A549 (cell line): ENCODE measurements around the gene DVL1.

ENCODE experiments used
- CHD2 ChIP-seq: fragments of 150-350 bp; IDR thresholded peaks from 2 replicates; pipeline ENCODE4 v1.6.1; 2014; ENCODE audit warnings: low read length; ENCODE audit not compliant: partially characterized antibody
- CHD4 ChIP-seq: fragments of 200-600 bp; sonication (generic); IDR thresholded peaks from 2 replicates; pipeline ENCODE4 v1.6.1; 2016; ENCODE audit warnings: antibody characterized with exemption, mild to moderate bottlenecking, borderline replicate concordance
- EHMT2 ChIP-seq: fragments of 200-600 bp; sonication (generic); IDR thresholded peaks from 2 replicates; pipeline ENCODE4 v1.6.1; 2016; ENCODE audit warnings: antibody characterized with exemption, low read depth, mild to moderate bottlenecking, moderate library complexity
- KDM1A ChIP-seq: fragments of 200-600 bp; sonication (generic); IDR thresholded peaks from 2 replicates; pipeline ENCODE4 v1.6.1; 2016; ENCODE audit warnings: low read depth, mild to moderate bottlenecking
- MAFK ChIP-seq: fragments of 450-650 bp; IDR thresholded peaks from 2 replicates; pipeline ENCODE4 v1.6.1; 2014; ENCODE audit not compliant: partially characterized antibody
- NPAS2 ChIP-seq: fragments of 250-450 bp; sonication (Bioruptor Pico); IDR thresholded peaks from 2 replicates; pipeline ENCODE4 v1.8.0; 2022; ENCODE audit warnings: mild to moderate bottlenecking, moderate library complexity, borderline replicate concordance
- POLR2A ChIP-seq: IDR thresholded peaks from 2 replicates; pipeline ENCODE4 v1.6.1; 2012; ENCODE audit warnings: mild to moderate bottlenecking, low read length
- RAD21 ChIP-seq, 2 experiments: fragments of >200 bp in 1 of 2; sonication (Bioruptor Twin) in 1 of 2; formaldehyde crosslinking in 1 of 2; IDR thresholded peaks in 1 of 2; conservative IDR thresholded peaks in 1 of 2; 2 replicates in 1 of 2; 3 replicates in 1 of 2; pipeline ENCODE4 v1.6.1; 2012 to 2018; ENCODE audit warnings: inconsistent platforms in 1 of 2
- REST ChIP-seq: fragments of 200-600 bp; sonication (generic); IDR thresholded peaks from 2 replicates; pipeline ENCODE4 v1.6.1; 2016; ENCODE audit warnings: antibody characterized with exemption, mild to moderate bottlenecking, moderate library complexity
- USF2 ChIP-seq: fragments of 450-650 bp; IDR thresholded peaks from 2 replicates; pipeline ENCODE4 v1.6.1; 2014; ENCODE audit warnings: antibody characterized with exemption
- TF ChIP-seq, protein P1 (sequence below): fragments of >200 bp; sonication (Bioruptor Twin); formaldehyde crosslinking; IDR thresholded peaks from 3 replicates; pipeline ENCODE4 v1.5.1; 2016
- TF ChIP-seq, protein P2 (sequence below): IDR thresholded peaks from 2 replicates; pipeline ENCODE4 v1.6.1; 2012

GRCh38 chr1:1341549-1342021 is 7.6 kb downstream of the DVL1 start:
- TF ChIP-seq, protein P1, sequence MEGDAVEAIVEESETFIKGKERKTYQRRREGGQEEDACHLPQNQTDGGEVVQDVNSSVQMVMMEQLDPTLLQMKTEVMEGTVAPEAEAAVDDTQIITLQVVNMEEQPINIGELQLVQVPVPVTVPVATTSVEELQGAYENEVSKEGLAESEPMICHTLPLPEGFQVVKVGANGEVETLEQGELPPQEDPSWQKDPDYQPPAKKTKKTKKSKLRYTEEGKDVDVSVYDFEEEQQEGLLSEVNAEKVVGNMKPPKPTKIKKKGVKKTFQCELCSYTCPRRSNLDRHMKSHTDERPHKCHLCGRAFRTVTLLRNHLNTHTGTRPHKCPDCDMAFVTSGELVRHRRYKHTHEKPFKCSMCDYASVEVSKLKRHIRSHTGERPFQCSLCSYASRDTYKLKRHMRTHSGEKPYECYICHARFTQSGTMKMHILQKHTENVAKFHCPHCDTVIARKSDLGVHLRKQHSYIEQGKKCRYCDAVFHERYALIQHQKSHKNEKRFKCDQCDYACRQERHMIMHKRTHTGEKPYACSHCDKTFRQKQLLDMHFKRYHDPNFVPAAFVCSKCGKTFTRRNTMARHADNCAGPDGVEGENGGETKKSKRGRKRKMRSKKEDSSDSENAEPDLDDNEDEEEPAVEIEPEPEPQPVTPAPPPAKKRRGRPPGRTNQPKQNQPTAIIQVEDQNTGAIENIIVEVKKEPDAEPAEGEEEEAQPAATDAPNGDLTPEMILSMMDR = no peak
- no peak for TF ChIP-seq USF2
- TF ChIP-seq CHD4 = no peak
- TF ChIP-seq CHD2 = no peak
- TF ChIP-seq EHMT2 = no peak
- TF ChIP-seq POLR2A = no peak
- TF ChIP-seq RAD21 (conservative IDR thresholded peaks at IDR 0.05 in 1 of 2, IDR thresholded peaks at IDR 0.05 in 1 of 2) = no peak
- TF ChIP-seq, protein P2, sequence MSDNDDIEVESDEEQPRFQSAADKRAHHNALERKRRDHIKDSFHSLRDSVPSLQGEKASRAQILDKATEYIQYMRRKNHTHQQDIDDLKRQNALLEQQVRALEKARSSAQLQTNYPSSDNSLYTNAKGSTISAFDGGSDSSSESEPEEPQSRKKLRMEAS = no peak
- no peak for TF ChIP-seq NPAS2 (CRISPR knock-in tag)
- TF ChIP-seq KDM1A = no peak
- TF ChIP-seq REST = no peak
- no peak for TF ChIP-seq MAFK
